K562 (cell line): Measurements from ENCODE around the gene HAS3. TPM values are rescaled to one million over a fixed set of nuclear protein-coding genes. Genes with fewer than 3 reads are reported as not detected.
A peak's percentile ranks its signal among the peaks of the same experiment; 100 is the strongest.

Experiments used
- BCOR ChIP-seq: fragments of 450-650 bp; IDR thresholded peaks from 2 replicates; pipeline ENCODE4 v1.6.1; 2016
- COPS2 ChIP-seq: fragments of 450-650 bp; conservative IDR thresholded peaks from 2 replicates; pipeline ENCODE4 v1.6.1; 2016; ENCODE audit warnings: mild to moderate bottlenecking, moderate library complexity
- CREB1 ChIP-seq, 2 experiments: sonication (generic) in 1 of 2; formaldehyde crosslinking in 1 of 2; IDR thresholded peaks; 2 replicates each; pipeline versions ENCODE4 v1.6.1 to v1.8.0; 2012 to 2022; ENCODE audit warnings: inconsistent platforms in 1 of 2, mild to moderate bottlenecking in 1 of 2, missing genetic modification reagents in 1 of 2, moderate library complexity in 1 of 2
- DMBX1 ChIP-seq: fragments of 250-450 bp; sonication (Bioruptor Pico); IDR thresholded peaks from 2 replicates; pipeline ENCODE4 v1.8.0; 2022; ENCODE audit warnings: inconsistent platforms, mild to moderate bottlenecking, moderate library complexity, borderline replicate concordance
- ELF1 ChIP-seq: fragments of 200-800 bp; sonication (Bioruptor generic); IDR thresholded peaks from 2 replicates; pipeline ENCODE4 v1.6.1; 2016; ENCODE audit warnings: missing genetic modification characterization, missing compliant biosample characterization
- EZH2 ChIP-seq: IDR thresholded peaks from 2 replicates; pipeline ENCODE4 v1.6.1; 2012; ENCODE audit warnings: low read depth, mild to moderate bottlenecking, inconsistent platforms, low read length, borderline replicate concordance
- MAZ ChIP-seq, 2 experiments: fragments of 450-650 bp in 1 of 2; sonication (generic) in 1 of 2; formaldehyde crosslinking; IDR thresholded peaks in 1 of 2; conservative IDR thresholded peaks in 1 of 2; 2 replicates each; pipeline versions ENCODE4 v1.4.0 to v1.5.0; 2020; ENCODE audit warnings: mild to moderate bottlenecking in 1 of 2, missing genetic modification reagents in 1 of 2
- MCM3 ChIP-seq: fragments of 450-650 bp; IDR thresholded peaks from 2 replicates; pipeline ENCODE4 v1.6.1; 2016
- SIX5 ChIP-seq, 2 experiments: IDR thresholded peaks; 2 replicates each; pipeline ENCODE4 v1.6.1; 2011; ENCODE audit warnings: low read length in 2 of 2, borderline replicate concordance in 1 of 2, low read depth in 1 of 2, mild to moderate bottlenecking in 1 of 2, moderate library complexity in 1 of 2; ENCODE audit not compliant: insufficient read depth in 1 of 2
- ZBTB17 ChIP-seq: fragments of 450-650 bp; formaldehyde crosslinking; IDR thresholded peaks from 2 replicates; pipeline ENCODE4 v1.4.0; 2020; ENCODE audit warnings: mild to moderate bottlenecking
- ZNF239 ChIP-seq: fragments of 250-450 bp; sonication (Bioruptor Pico); IDR thresholded peaks from 2 replicates; pipeline ENCODE4 v1.4.0; 2020; ENCODE audit warnings: mild to moderate bottlenecking
- polyA plus RNA-seq, 8 experiments: library from polyadenylated mRNA; depleted of rRNA in 4 of 8; stranded (reverse) in 5 of 8; unstranded in 3 of 8; fragments of >200 nt; fragmentation: Nextera tagmentation in 2 of 8; fragmentation: Illumina TruSeq in 1 of 8; extraction: Ambion mirVana in 2 of 8; extraction: Trizol in 1 of 8; gene quantifications; 2 replicates each; pipeline versions ENCODE4 v1.2.1 to v1.2.3, GENCODE V29; 2011 to 2014; ENCODE audit warnings: inconsistent platforms in 1 of 8, missing spikeins in 1 of 8
- total RNA-seq, 7 experiments: library from RNA; depleted of rRNA in 6 of 7; stranded (reverse); fragments of >200 nt in 6 of 7; fragmentation: Illumina TruSeq in 2 of 7; extraction: Trizol in 2 of 7; gene quantifications; 2 replicates each; pipeline versions ENCODE4 v1.2.1 to v1.2.3, GENCODE V29; 2011 to 2021; ENCODE audit warnings: low replicate concordance in 1 of 7
- TF ChIP-seq, protein P1 (sequence below): IDR thresholded peaks from 2 replicates; pipeline ENCODE4 v1.6.1; 2014; ENCODE audit warnings: antibody characterized with exemption
- TF ChIP-seq, protein P2 (sequence below): fragments of 200-800 bp; sonication (Bioruptor generic); IDR thresholded peaks from 2 replicates; pipeline ENCODE4 v1.6.1; 2016; ENCODE audit warnings: missing genetic modification characterization, missing compliant biosample characterization
- TF ChIP-seq, protein P3 (sequence below): fragments of 250-450 bp; sonication (Bioruptor Pico); IDR thresholded peaks from 2 replicates; pipeline ENCODE4 v1.4.0; 2020; ENCODE audit warnings: mild to moderate bottlenecking, moderate library complexity, borderline replicate concordance
- TF ChIP-seq, protein P4 (sequence below): sonication (generic); formaldehyde crosslinking; IDR thresholded peaks from 2 replicates; pipeline ENCODE4 v1.8.0; 2022; ENCODE audit warnings: mild to moderate bottlenecking, missing genetic modification reagents

HAS3 gene
- total and polyA plus RNA-seq, 9 of the 15 experiments (the other 6 are each of a cell fraction or from before 2014, with no cell fraction given): 0.04 to 0.33 (median 0.13) TPM; not detected in 1

DNA sequence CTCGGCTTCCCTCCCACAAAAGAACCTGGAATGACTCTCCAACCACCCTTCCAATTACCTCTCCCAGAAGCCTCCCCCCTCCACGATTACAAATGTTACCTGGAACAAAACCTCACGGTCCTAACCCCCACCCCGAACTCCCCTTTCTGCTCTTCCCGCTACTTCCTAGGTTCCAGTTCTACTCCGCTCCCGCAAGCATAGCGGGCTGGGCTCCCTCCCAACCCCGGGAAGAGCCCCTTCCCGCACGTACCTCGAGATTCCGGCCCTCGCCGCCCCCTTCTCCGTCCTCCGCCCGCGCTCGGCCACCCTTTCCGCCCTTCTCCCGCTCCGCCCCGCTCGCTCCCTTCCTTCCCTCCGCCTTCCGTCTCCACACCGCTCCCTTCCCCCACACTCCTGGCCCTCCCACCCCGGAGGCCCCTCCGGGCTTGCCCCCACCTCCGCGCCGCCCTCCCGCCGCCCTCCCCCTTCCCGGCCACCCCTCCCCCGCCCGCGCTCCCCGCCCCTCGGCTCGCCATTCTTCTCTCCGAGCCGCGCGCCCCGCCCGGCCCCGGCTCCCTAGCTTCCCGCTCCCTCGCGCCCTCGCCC lies 26.5 kb downstream of the HAS3 start (continued):
- TF ChIP-seq, protein P1, sequence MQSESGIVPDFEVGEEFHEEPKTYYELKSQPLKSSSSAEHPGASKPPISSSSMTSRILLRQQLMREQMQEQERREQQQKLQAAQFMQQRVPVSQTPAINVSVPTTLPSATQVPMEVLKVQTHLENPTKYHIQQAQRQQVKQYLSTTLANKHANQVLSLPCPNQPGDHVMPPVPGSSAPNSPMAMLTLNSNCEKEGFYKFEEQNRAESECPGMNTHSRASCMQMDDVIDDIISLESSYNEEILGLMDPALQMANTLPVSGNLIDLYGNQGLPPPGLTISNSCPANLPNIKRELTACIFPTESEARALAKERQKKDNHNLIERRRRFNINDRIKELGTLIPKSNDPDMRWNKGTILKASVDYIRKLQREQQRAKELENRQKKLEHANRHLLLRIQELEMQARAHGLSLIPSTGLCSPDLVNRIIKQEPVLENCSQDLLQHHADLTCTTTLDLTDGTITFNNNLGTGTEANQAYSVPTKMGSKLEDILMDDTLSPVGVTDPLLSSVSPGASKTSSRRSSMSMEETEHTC: no peak
- no peak for TF ChIP-seq ELF1 (tag)
- no peak for TF ChIP-seq SIX5 (IDR thresholded peaks at IDR 0.05; ENCODE audit: borderline replicate concordance in 1 of 2, insufficient read depth in 1 of 2, low read depth in 1 of 2, low read length in 2 of 2)
- TF ChIP-seq DMBX1 (CRISPR knock-in tag): no peak; the same call in 1 of the 2 replicates
- TF ChIP-seq EZH2: no peak
- no peak for TF ChIP-seq COPS2
- TF ChIP-seq CREB1 (IDR thresholded peaks at IDR 0.05): no peak
- TF ChIP-seq CREB1 (CRISPR knock-in tag; IDR thresholded peaks at IDR 0.05): 0 out of 2 replicates have a peak, but pooled peaks have one; percentile 4
- TF ChIP-seq BCOR: 0 out of 2 replicates have a peak, but pooled peaks have one; percentile 52
- TF ChIP-seq ZNF239 (CRISPR knock-in tag): no peak
- TF ChIP-seq MAZ (CRISPR knock-in tag; conservative IDR thresholded peaks at IDR 0.05 in 1 of 2, IDR thresholded peaks at IDR 0.05 in 1 of 2): peak; percentile 37 to 82
- TF ChIP-seq, protein P2, sequence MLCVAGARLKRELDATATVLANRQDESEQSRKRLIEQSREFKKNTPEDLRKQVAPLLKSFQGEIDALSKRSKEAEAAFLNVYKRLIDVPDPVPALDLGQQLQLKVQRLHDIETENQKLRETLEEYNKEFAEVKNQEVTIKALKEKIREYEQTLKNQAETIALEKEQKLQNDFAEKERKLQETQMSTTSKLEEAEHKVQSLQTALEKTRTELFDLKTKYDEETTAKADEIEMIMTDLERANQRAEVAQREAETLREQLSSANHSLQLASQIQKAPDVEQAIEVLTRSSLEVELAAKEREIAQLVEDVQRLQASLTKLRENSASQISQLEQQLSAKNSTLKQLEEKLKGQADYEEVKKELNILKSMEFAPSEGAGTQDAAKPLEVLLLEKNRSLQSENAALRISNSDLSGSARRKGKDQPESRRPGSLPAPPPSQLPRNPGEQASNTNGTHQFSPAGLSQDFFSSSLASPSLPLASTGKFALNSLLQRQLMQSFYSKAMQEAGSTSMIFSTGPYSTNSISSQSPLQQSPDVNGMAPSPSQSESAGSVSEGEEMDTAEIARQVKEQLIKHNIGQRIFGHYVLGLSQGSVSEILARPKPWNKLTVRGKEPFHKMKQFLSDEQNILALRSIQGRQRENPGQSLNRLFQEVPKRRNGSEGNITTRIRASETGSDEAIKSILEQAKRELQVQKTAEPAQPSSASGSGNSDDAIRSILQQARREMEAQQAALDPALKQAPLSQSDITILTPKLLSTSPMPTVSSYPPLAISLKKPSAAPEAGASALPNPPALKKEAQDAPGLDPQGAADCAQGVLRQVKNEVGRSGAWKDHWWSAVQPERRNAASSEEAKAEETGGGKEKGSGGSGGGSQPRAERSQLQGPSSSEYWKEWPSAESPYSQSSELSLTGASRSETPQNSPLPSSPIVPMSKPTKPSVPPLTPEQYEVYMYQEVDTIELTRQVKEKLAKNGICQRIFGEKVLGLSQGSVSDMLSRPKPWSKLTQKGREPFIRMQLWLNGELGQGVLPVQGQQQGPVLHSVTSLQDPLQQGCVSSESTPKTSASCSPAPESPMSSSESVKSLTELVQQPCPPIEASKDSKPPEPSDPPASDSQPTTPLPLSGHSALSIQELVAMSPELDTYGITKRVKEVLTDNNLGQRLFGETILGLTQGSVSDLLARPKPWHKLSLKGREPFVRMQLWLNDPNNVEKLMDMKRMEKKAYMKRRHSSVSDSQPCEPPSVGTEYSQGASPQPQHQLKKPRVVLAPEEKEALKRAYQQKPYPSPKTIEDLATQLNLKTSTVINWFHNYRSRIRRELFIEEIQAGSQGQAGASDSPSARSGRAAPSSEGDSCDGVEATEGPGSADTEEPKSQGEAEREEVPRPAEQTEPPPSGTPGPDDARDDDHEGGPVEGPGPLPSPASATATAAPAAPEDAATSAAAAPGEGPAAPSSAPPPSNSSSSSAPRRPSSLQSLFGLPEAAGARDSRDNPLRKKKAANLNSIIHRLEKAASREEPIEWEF (CRISPR knock-in tag): no peak
- TF ChIP-seq, protein P3, sequence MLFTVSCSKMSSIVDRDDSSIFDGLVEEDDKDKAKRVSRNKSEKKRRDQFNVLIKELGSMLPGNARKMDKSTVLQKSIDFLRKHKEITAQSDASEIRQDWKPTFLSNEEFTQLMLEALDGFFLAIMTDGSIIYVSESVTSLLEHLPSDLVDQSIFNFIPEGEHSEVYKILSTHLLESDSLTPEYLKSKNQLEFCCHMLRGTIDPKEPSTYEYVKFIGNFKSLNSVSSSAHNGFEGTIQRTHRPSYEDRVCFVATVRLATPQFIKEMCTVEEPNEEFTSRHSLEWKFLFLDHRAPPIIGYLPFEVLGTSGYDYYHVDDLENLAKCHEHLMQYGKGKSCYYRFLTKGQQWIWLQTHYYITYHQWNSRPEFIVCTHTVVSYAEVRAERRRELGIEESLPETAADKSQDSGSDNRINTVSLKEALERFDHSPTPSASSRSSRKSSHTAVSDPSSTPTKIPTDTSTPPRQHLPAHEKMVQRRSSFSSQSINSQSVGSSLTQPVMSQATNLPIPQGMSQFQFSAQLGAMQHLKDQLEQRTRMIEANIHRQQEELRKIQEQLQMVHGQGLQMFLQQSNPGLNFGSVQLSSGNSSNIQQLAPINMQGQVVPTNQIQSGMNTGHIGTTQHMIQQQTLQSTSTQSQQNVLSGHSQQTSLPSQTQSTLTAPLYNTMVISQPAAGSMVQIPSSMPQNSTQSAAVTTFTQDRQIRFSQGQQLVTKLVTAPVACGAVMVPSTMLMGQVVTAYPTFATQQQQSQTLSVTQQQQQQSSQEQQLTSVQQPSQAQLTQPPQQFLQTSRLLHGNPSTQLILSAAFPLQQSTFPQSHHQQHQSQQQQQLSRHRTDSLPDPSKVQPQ (CRISPR knock-in tag): no peak
- no peak for TF ChIP-seq MCM3
- no peak for TF ChIP-seq ZBTB17
- TF ChIP-seq, protein P4, sequence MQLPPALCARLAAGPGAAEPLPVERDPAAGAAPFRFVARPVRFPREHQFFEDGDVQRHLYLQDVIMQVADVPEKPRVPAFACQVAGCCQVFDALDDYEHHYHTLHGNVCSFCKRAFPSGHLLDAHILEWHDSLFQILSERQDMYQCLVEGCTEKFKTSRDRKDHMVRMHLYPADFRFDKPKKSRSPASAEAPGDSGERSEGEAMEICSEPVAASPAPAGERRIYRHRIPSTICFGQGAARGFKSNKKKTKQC: peak; percentile 52; the same call in 1 of the 2 replicates
